ENCODE measurements around the gene TCEA3.

DNA sequence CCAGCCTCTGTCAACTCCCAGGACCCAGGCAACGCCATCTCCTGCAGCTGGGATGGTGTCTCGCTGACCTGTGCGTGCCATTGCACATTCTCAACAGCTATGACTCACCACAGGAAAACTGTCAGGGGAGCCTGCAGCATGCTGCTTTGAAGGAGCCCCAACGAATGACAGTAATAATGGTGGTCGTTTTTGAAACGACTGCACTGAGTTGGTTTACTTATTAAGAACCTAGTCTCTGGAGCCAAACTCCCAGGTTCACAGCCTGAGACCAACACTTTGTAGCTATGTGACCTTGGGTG, 21.6 kb downstream of the TCEA3 start:
- no peak for TF ChIP-seq CTCF (IDR thresholded peaks at IDR 0.05 in 2 of 3, conservative IDR thresholded peaks at IDR 0.05 in 1 of 3; ENCODE audit: control insufficient read depth in 2 of 3, extremely low read depth in 1 of 3, insufficient read depth in 1 of 3, low read depth in 3 of 3, low read length in 3 of 3)
- TF ChIP-seq CBX5 (IDR thresholded peaks at IDR 0.05; ENCODE audit: low read depth), result no peak
- TF ChIP-seq POLR2A (IDR thresholded peaks at IDR 0.05; ENCODE audit: low read depth, low read length), result no peak
- no peak for TF ChIP-seq FOXM1 (IDR thresholded peaks at IDR 0.05; ENCODE audit: low read depth, low read length)
- no peak for TF ChIP-seq EP300 (IDR thresholded peaks at IDR 0.05; ENCODE audit: borderline replicate concordance in 1 of 2, control insufficient read depth in 1 of 2, low read depth in 2 of 2, low read length in 2 of 2)
- TF ChIP-seq FOS (IDR thresholded peaks at IDR 0.05; ENCODE audit: borderline replicate concordance, extremely low read depth, insufficient read length), result no peak
- no peak for TF ChIP-seq TAF1 (IDR thresholded peaks at IDR 0.05; ENCODE audit: borderline replicate concordance, low read depth, low read length)
